HCT116 (cell line): ENCODE data around the gene LRRC52. TPM values are rescaled to one million over a fixed set of nuclear protein-coding genes. Genes with fewer than 3 reads are reported as not detected.

ENCODE experiments used
- ATAC-seq: fragments of 200-7000 bp; cut with Tn5 transposase; 2 replicates; pipeline ENCODE4 v1.9.1; 2020; ENCODE audit warnings: mild to moderate bottlenecking, moderate library complexity
- Bru-seq: library from RNA; stranded (reverse); fragments of 400-500 nt; gene quantifications from one replicate; lab custom pipeline; 2021; lab: Mats Ljungman, UMichigan
- BruChase-seq, 2 experiments: library from RNA; stranded (reverse); fragments of 400-500 nt; gene quantifications; one replicate each; lab custom pipeline; 2021; lab: Mats Ljungman, UMichigan
- BruUV-seq: library from RNA; stranded (reverse); fragments of 400-500 nt; replicated peaks from 2 replicates; lab custom pipeline; 2021; lab: Mats Ljungman, UMichigan
- CTCF ChIA-PET: fragments of 300-600 bp; sonication (Branson Sonifier 250); formaldehyde crosslinking; loops from one replicate; lab custom pipeline; 2021; ENCODE audit warnings: antibody characterized with exemption; lab: Charles Lee
- POLR2A ChIA-PET: fragments of 300-600, 350-600 bp; sonication (Branson Sonifier 250); formaldehyde crosslinking; loops from one replicate; lab custom pipeline; 2021; ENCODE audit warnings: antibody characterized with exemption; lab: Charles Lee
- RAD21 ChIA-PET, 2 experiments: fragments of 300-600 bp; sonication (Branson Sonifier 250); formaldehyde crosslinking; loops; one replicate each; lab custom pipeline; 2023; ENCODE audit warnings: low total read pairs in 2 of 2; ENCODE audit not compliant: uncharacterized antibody in 2 of 2, unreplicated experiment in 2 of 2, low non-redundant PET in 1 of 2; lab: Charles Lee
- DNase-seq: peaks from one replicate; pipeline ENCODE4 v3.0.0-alpha.2; 2010; ENCODE audit warnings: low read depth, low spot score
- H2AFZ ChIP-seq: fragments of 200-600 bp; shearing (Covaris generic), sonication (generic); 2 replicates; pipeline ENCODE4 v1.6.1; 2017; ENCODE audit warnings: low read depth, mixed run types, mixed read lengths, antibody characterized with exemption, low read length; ENCODE audit not compliant: poor library complexity, severe bottlenecking
- H3K27ac ChIP-seq: 2 replicates; pipeline ENCODE4 v1.5.1; 2012; ENCODE audit warnings: low read depth, low read length
- H3K27me3 ChIP-seq: fragments of 200-600 bp; sonication (generic); 2 replicates; pipeline ENCODE4 v1.6.1; 2016; ENCODE audit warnings: mixed run types, low read length, mixed read lengths; ENCODE audit not compliant: insufficient read depth
- H3K36me3 ChIP-seq, 2 experiments: fragments of 200-500 bp in 1 of 2; fragments of 200-600 bp in 1 of 2; sonication (Bioruptor generic) in 1 of 2; sonication (generic) in 1 of 2; 2 replicates each; pipeline versions ENCODE4 v1.5.1 to v1.6.1; 2014 to 2016; ENCODE audit warnings: low read length in 2 of 2, inconsistent platforms in 1 of 2, mixed read lengths in 1 of 2, mixed run types in 1 of 2; ENCODE audit not compliant: insufficient read depth in 2 of 2, control insufficient read depth in 1 of 2
- H3K4me1 ChIP-seq, 2 experiments: fragments of 200-600 bp in 1 of 2; sonication (generic) in 1 of 2; 2 replicates each; pipeline versions ENCODE4 v1.5.1 to v1.6.1; 2012 to 2017; ENCODE audit warnings: low read length in 2 of 2, inconsistent platforms in 1 of 2, mild to moderate bottlenecking in 1 of 2, mixed read lengths in 1 of 2, mixed run types in 1 of 2, moderate library complexity in 1 of 2; ENCODE audit not compliant: insufficient read depth in 2 of 2, control insufficient read depth in 1 of 2
- H3K4me2 ChIP-seq: fragments of 200-600 bp; sonication (generic); 2 replicates; pipeline ENCODE4 v1.6.1; 2017; ENCODE audit warnings: mixed run types, low read length, mixed read lengths
- H3K4me3 ChIP-seq, 2 experiments: fragments of 200-600 bp in 1 of 2; sonication (generic) in 1 of 2; replicated peaks in 1 of 2; 2 replicates each; pipeline ENCODE4 v1.5.1; 2011 to 2016; ENCODE audit warnings: low read length in 2 of 2, control low read depth in 1 of 2, low read depth in 1 of 2, mild to moderate bottlenecking in 1 of 2, mixed read lengths in 1 of 2, mixed run types in 1 of 2
- H3K79me2 ChIP-seq: fragments of 200-600 bp; sonication (generic); 2 replicates; pipeline ENCODE4 v1.6.1; 2017; ENCODE audit warnings: mild to moderate bottlenecking, mixed run types, low read length, moderate library complexity, mixed read lengths; ENCODE audit not compliant: insufficient read depth
- H3K9ac ChIP-seq: fragments of 200-600 bp; sonication (generic); 2 replicates; pipeline ENCODE4 v1.6.1; 2016; ENCODE audit warnings: low read length, mixed read lengths
- H3K9me2 ChIP-seq: fragments of 200-600 bp; sonication (generic), shearing (Covaris generic); 2 replicates; pipeline ENCODE4 v1.6.1; 2017; ENCODE audit warnings: mixed run types, mild to moderate bottlenecking, moderate library complexity; ENCODE audit not compliant: insufficient read depth
- H3K9me3 ChIP-seq, 2 experiments: fragments of 200-500 bp in 1 of 2; fragments of 200-600 bp in 1 of 2; sonication (Bioruptor generic) in 1 of 2; sonication (generic) in 1 of 2; 2 replicates each; pipeline ENCODE4 v1.6.1; 2014 to 2017; ENCODE audit warnings: low read length in 2 of 2, mixed read lengths in 2 of 2, inconsistent platforms in 1 of 2, low read depth in 1 of 2, mild to moderate bottlenecking in 1 of 2, mixed run types in 1 of 2, moderate library complexity in 1 of 2; ENCODE audit not compliant: control insufficient read depth in 1 of 2, insufficient read depth in 1 of 2
- H4K20me1 ChIP-seq: fragments of 200-600 bp; sonication (generic), shearing (Covaris generic); 2 replicates; pipeline ENCODE4 v1.6.1; 2017; ENCODE audit warnings: mixed run types, mild to moderate bottlenecking, moderate library complexity; ENCODE audit not compliant: insufficient read depth
- CTCF ChIP-seq, 3 experiments: fragments of 200-600 bp in 1 of 3; sonication (generic) in 1 of 3; IDR thresholded peaks in 2 of 3; conservative IDR thresholded peaks in 1 of 3; 2 replicates each; pipeline ENCODE4 v1.5.1; 2012 to 2017; ENCODE audit warnings: low read depth in 2 of 3, low read length in 2 of 3, antibody characterized with exemption in 1 of 3, borderline replicate concordance in 1 of 3, control low read depth in 1 of 3, mild to moderate bottlenecking in 1 of 3, mixed read lengths in 1 of 3, mixed run types in 1 of 3, moderate library complexity in 1 of 3; ENCODE audit not compliant: insufficient read depth in 1 of 3
- ELF1 ChIP-seq: IDR thresholded peaks from 2 replicates; pipeline ENCODE4 v1.6.1; 2012; ENCODE audit warnings: low read depth, borderline replicate concordance
- JUND ChIP-seq: IDR thresholded peaks from 2 replicates; pipeline ENCODE4 v1.6.1; 2012
- SIN3A ChIP-seq: IDR thresholded peaks from 2 replicates; pipeline ENCODE4 v1.6.1; 2012; ENCODE audit warnings: low read depth
- SP1 ChIP-seq: IDR thresholded peaks from 2 replicates; pipeline ENCODE4 v1.6.1; 2012; ENCODE audit warnings: low read depth
- intact Hi-C: fragments of 100-400 bp; cut with micrococcal nuclease; formaldehyde crosslinking; loops from 2 replicates; pipeline ENCODE4 v1.10.0; 2022
- long read RNA-seq: library from polyadenylated mRNA; unstranded; transcript quantifications from one replicate; pipeline ENCODE4 v2.0.0, GENCODE V29; 2021; ENCODE audit not compliant: unreplicated experiment
- polyA plus RNA-seq: library from polyadenylated mRNA; unstranded; fragments of >200 nt; gene quantifications from 2 replicates; pipeline ENCODE4 v1.2.1, GENCODE V29; 2012; ENCODE audit warnings: missing spikeins
- total RNA-seq: library from RNA; stranded (reverse); gene quantifications from one replicate; pipeline ENCODE4 v1.2.1, GENCODE V29; 2021; ENCODE audit not compliant: unreplicated experiment
- TF ChIP-seq, protein P1 (sequence below): IDR thresholded peaks from 2 replicates; pipeline ENCODE4 v1.6.1; 2012

The LRRC52 gene
- total RNA-seq (not detected), Bru-seq, nascent RNA (not detected), BruChase-seq, experiment 1, labeled RNA remaining after a 6-hour chase (not detected), BruChase-seq, experiment 2, labeled RNA remaining after a 2-hour chase (not detected)
- not detected in 2 replicates for polyA plus RNA-seq
- long read RNA-seq: 0 reads

- no TSS peak for BruUV-seq
- no peaks in the 10 kb centered on the region for H3K9me2 ChIP-seq
- ChIA-PET CTCF (no interaction called here), POLR2A (no interaction called here), RAD21 (no interaction called here)
- H2AFZ ChIP-seq: no peak within 1 kb of the TSS
- no peaks in the 10 kb centered on the region for H3K79me2 ChIP-seq
- H3K4me3 ChIP-seq: no peak within 1 kb of the TSS
- peak; percentile 34; the same call in 1 of the 2 replicates for ATAC-seq
- intact Hi-C loops: no loop called here
- H3K27me3 ChIP-seq: peaks cover 45% of the 10 kb centered on the region
- H3K9me3 ChIP-seq: no peaks in the 10 kb centered on the region
- no peak within 1 kb of the TSS for H3K9ac ChIP-seq
- no peak within 1 kb of the TSS for H3K4me2 ChIP-seq
- DNase-seq: no peak
- TF ChIP-seq CTCF (IDR thresholded peaks at IDR 0.05 in 2 of 3, conservative IDR thresholded peaks at IDR 0.05 in 1 of 3; ENCODE audit: borderline replicate concordance in 1 of 3, insufficient read depth in 1 of 3, low read depth in 2 of 3, low read length in 2 of 3): no peak
- no peak for TF ChIP-seq SP1
- no peak for TF ChIP-seq ELF1
- TF ChIP-seq JUND: no peak
- TF ChIP-seq SIN3A: no peak
- TF ChIP-seq, protein P1, sequence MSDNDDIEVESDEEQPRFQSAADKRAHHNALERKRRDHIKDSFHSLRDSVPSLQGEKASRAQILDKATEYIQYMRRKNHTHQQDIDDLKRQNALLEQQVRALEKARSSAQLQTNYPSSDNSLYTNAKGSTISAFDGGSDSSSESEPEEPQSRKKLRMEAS: no peak
- no peaks in the 10 kb centered on the region for H4K20me1 ChIP-seq
- no peak within 1 kb of the TSS for H3K27ac ChIP-seq
- no peaks in the 10 kb centered on the region for H3K36me3 ChIP-seq
- peaks cover 0 to 8% of the 10 kb centered on the region in 2 experiments; a peak in 1 of 4 replicates for H3K4me1 ChIP-seq
Measured at GRCh38 chr1:165543532-165544438, at the start of gene LRRC52. LRRC52 (plus strand) TSS chr1:165544000; CDS start chr1:165544297, 297 bp downstream.
